GM06990 (cell line): ENCODE measurements around the gene NTN1.
A peak's percentile ranks its signal among the peaks of the same experiment; 100 is the strongest.

Experiments
- DNase-seq: peaks from one replicate; pipeline ENCODE4 v3.0.0-alpha.2; 2011; ENCODE audit not compliant: insufficient read length; ENCODE audit errors: extremely low read depth
- H3K27me3 ChIP-seq: replicated peaks from 2 replicates; pipeline ENCODE4 v1.6.0; 2011; ENCODE audit warnings: low read length; ENCODE audit not compliant: control insufficient read depth, insufficient read depth
- H3K36me3 ChIP-seq: 2 replicates; pipeline ENCODE4 v1.5.1; 2011; ENCODE audit warnings: low read length; ENCODE audit not compliant: control insufficient read depth, insufficient read depth
- H3K4me3 ChIP-seq: replicated peaks from 2 replicates; pipeline ENCODE4 v1.5.1; 2011; ENCODE audit warnings: low read depth, mild to moderate bottlenecking, control low read depth, low read length
- TF ChIP-seq, protein P1 (sequence below): IDR thresholded peaks from 2 replicates; pipeline ENCODE4 v1.5.1; 2011; ENCODE audit warnings: low read length, control low read depth, mild to moderate bottlenecking, inconsistent platforms; ENCODE audit not compliant: insufficient read depth, poor library complexity, severe bottlenecking

NTN1 gene

DNA sequence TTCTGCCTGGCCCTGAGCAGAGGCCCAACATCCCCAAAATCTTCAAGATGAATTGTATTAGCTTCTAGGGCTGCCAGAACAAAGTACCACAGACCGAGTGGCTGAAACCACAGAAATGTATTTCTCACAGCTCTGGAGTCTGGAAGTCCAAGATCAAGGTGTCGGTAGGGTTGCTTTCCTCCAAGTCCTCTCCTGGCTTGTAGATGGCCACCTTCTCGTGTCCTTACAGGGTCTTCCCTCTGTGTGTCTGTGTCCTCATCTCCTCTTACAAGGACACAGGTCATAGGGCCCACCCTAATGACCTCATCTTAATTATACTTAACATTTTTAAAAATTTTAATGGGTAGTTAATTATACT is 215.7 kb downstream of the NTN1 start:
- no peak overlapping the region for H3K4me3 ChIP-seq
- TF ChIP-seq, protein P1, sequence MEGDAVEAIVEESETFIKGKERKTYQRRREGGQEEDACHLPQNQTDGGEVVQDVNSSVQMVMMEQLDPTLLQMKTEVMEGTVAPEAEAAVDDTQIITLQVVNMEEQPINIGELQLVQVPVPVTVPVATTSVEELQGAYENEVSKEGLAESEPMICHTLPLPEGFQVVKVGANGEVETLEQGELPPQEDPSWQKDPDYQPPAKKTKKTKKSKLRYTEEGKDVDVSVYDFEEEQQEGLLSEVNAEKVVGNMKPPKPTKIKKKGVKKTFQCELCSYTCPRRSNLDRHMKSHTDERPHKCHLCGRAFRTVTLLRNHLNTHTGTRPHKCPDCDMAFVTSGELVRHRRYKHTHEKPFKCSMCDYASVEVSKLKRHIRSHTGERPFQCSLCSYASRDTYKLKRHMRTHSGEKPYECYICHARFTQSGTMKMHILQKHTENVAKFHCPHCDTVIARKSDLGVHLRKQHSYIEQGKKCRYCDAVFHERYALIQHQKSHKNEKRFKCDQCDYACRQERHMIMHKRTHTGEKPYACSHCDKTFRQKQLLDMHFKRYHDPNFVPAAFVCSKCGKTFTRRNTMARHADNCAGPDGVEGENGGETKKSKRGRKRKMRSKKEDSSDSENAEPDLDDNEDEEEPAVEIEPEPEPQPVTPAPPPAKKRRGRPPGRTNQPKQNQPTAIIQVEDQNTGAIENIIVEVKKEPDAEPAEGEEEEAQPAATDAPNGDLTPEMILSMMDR: no peak
- H3K36me3 ChIP-seq: no peaks in the 10 kb centered on the region
- H3K27me3 ChIP-seq: peaks cover 4% of the 10 kb centered on the region; the same call in 1 of the 2 replicates
- DNase-seq: no peak

DNA sequence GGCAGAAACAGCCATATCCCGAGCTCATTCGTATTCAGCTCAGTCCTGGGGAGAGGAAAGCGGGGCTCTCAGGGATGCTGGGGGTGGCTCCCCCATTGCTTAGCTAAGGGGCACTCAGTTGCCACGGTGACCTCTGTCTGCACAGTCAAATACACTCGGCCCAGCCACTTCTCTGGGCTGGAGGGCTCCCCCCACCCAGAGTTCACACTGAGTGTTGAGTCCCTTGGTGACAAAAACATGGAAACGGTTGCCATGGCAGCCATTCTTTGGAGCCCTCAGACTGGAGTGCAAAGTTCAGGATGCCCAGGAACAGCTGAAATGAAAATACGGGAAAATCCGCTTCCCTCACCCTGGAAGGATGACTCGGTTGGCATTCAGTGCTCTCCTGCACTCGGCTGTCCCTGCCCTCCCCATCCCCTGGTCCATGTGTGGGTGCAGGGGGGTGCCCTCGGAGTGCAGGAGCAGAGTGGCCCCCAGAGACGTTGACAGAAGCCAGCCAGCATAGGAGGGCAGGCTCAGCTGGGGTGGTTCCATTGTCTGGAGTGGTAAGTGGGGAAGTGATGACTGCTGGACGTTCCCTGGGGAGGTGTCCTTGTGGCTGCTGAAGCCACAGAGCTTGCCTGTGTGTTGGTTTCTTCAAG is 216.5 kb downstream of the NTN1 start:
- TF ChIP-seq, protein P1: no peak
- Histone ChIP-seq H3K27me3 (peaks cover 4% of the 10 kb centered on the region; the same call in 1 of the 2 replicates), H3K36me3 (no peaks in the 10 kb centered on the region), H3K4me3 (no peak overlapping the region)
- DNase-seq: no peak

DNA sequence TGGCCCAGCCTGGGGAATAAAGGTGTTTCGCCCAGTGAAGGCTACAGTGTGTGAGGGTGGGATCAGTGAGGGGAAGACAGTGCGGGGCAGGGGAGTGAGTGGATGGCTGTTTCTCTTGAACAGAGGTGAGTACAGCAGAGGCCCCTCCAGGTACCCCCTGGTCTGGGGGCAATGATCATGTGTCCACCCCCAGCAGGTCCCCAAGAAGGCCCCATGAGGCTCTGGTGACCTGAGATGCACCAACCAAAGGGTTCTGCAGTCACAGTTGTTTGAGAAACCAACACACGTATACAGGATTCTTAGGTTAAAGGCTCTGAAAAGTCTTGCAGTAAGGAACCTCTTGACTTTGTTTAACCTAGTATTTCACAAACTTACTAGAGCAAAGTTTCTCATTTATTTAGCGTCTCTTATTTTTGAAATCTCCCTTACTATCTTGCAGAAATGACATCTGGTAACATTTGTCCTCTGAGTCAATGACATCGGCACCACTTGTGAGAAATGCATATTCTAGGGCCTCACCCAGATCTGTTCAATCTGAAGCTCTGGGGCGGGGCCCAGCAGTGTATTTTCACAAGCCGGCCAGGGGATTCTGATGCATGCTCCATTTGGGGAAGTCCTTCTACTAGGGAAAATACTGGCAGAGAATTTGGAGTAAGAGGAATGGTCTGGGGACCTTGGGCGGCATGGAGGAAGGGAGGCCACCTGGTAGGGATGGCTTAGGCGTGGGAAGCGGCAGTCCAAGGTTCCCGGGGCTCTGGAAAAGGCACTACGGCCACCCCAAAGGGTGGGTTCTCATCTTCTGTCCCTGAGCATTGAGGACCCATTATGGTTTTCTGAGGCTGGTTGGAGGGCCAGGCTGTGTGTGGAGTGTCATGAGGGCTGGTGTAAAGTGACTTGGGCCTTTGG is 217.3 kb downstream of the NTN1 start:
- TF ChIP-seq, protein P1: no peak
- Histone ChIP-seq H3K4me3 (no peak overlapping the region), H3K27me3 (peaks cover 2% of the 10 kb centered on the region; the same call in 1 of the 2 replicates), H3K36me3 (no peaks in the 10 kb centered on the region)
- DNase-seq: no peak

DNA sequence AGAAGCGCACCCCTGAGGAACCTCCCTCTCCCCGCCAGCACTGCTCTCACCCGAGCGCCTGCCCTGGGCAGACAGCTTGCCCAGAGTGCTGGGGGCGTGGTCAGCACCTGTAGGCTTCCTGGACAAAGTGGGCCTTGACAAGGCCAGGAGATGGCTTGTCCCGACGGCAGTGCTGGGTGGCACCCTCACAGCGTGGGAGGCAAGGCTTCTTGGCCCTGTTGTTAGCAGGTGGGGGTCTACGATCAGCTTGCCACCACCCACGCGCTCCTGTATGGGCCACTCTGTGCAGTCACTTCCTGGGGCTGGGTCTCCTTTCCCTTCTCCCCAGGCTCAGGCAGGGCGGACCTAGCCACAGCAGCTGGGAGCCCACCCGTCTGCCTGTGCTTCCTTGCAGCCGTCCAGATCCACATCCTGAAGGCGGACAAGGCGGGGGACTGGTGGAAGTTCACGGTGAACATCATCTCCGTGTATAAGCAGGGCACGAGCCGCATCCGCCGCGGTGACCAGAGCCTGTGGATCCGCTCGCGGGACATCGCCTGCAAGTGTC is 218.0 kb downstream of the NTN1 start:
- no peaks in the 10 kb centered on the region for H3K27me3 ChIP-seq
- peak overlapping the region; percentile 43 for H3K4me3 ChIP-seq
- TF ChIP-seq, protein P1: no peak
- H3K36me3 ChIP-seq: no peaks in the 10 kb centered on the region
- no peak for DNase-seq

DNA sequence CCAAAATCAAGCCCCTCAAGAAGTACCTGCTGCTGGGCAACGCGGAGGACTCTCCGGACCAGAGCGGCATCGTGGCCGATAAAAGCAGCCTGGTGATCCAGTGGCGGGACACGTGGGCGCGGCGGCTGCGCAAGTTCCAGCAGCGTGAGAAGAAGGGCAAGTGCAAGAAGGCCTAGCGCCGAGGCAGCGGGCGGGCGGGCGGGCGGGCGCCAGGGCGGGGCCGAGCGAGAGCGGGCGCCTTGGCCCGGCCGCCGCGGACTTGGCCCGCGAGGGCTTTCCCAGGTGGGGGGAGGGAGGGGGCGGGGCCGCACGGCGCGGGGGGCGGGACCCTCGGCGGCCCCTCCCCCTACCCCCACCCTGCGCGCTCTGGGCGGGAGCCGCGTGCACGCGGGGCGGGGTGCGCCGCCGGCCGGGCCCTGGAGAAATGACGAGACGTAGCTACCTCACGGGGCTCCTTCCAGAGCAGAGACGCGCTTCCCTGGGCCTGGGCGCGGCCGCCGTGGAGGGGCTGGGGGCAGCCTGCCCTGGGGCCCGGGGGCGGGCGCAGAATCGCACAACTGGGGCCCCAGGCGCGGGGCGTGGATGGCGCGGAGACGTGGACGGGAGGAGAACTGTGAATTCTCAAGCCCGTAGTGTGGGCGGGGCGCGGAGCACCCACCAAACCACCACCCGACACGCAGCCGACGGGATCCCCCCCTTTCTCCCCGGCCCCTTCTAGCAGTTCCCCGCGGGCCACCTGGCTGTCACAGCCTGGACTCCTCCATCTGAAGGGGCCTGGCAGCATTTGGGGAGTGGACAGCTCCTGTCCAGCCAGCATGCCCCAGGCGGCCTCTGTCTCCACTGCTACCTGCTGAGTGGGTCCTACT is 218.7 kb downstream of the NTN1 start:
- Histone ChIP-seq H3K36me3 (no peaks in the 10 kb centered on the region), H3K27me3 (no peaks in the 10 kb centered on the region), H3K4me3 (peak overlapping the region; percentile 43)
- TF ChIP-seq, protein P1: no peak
- DNase-seq: peak; percentile 66
